Psoas muscle (tissue), 8 donors: ENCODE measurements around the gene MDH2. TPM values are rescaled to one million over a fixed set of nuclear protein-coding genes. Genes with fewer than 3 reads are reported as not detected.

Experiments used
- ATAC-seq, 4 donors: fragments of 200-7000 bp; cut with Tn5 transposase; one replicate each; pipeline ENCODE4 v1.9.1; 2020; ENCODE audit warnings: moderate library complexity in 3 of 4, mild to moderate bottlenecking in 2 of 4
- DNase-seq, 2 donors: peaks; one replicate each; pipeline ENCODE4 v3.0.0-alpha.2; 2020
- H3K27ac ChIP-seq: fragments of 200-600 bp; one replicate; pipeline ENCODE4 v1.8.0; 2022
- H3K27me3 ChIP-seq, 3 donors: fragments of 200-600 bp in 1 of 3; one replicate each; pipeline versions ENCODE4 v1.6.1 to v1.8.0; 2013 to 2022; ENCODE audit warnings: low read length in 2 of 3, mild to moderate bottlenecking in 2 of 3, moderate library complexity in 1 of 3; ENCODE audit not compliant: insufficient read depth in 3 of 3
- H3K36me3 ChIP-seq, 2 donors: fragments of 200-600 bp in 1 of 2; one replicate each; pipeline versions ENCODE4 v1.6.1 to v1.8.0; 2013 to 2022; ENCODE audit warnings: low read depth in 1 of 2, mild to moderate bottlenecking in 1 of 2, moderate library complexity in 1 of 2; ENCODE audit not compliant: insufficient read depth in 1 of 2
- H3K4me1 ChIP-seq: fragments of 200-600 bp; one replicate; pipeline ENCODE4 v1.8.0; 2022
- H3K4me3 ChIP-seq: fragments of 200-600 bp; one replicate; pipeline ENCODE4 v1.8.0; 2022; ENCODE audit warnings: mild to moderate bottlenecking
- H3K9me3 ChIP-seq: fragments of 200-600 bp; one replicate; pipeline ENCODE4 v1.8.0; 2022
- CTCF ChIP-seq: fragments of 200-600 bp; IDR thresholded peaks from one replicate; pipeline ENCODE4 v1.8.0; 2022; ENCODE audit warnings: antibody characterized with exemption
- WGBS, 3 donors: extraction: QIAGEN DNeasy Blood & Tissue Kit; methylation state at CpG; one replicate each; pipeline versions ENCODE4 v1.1.6 to v1.1.7; 2013; 5-methylcytosine and 5-hydroxymethylcytosine counted together
- intact Hi-C, 2 donors: fragments of 100-400 bp; cut with DNase I; formaldehyde crosslinking; loops; one replicate each; pipeline versions ENCODE4 v1.11.0 to v1.14.2; 2022
- polyA plus RNA-seq, 3 donors: library from polyadenylated mRNA; stranded (reverse); fragments of 200-250 nt; gene quantifications; one replicate each; pipeline ENCODE4 v1.2.3, GENCODE V29; 2013
- total RNA-seq, 4 donors: library from RNA; stranded (reverse); fragmentation: NEBNext Ultra II Directional in 2 of 4; extraction: Animal tissue kit (Norgen Biotek cat#: 25700) in 2 of 4; gene quantifications; one replicate each; pipeline versions ENCODE4 v1.2.1 to v1.2.4, GENCODE V29; 2021 to 2023
- donor health status: healthy with polysubstance abuse.
- donor health status: DM: no; HTN: no; CAD: no; lungs with moderate emphysema.
- donor health status: Bipolar disorder and iron deficiency.
- donor health status: healthy.
- donor health status: DM: yes; HTN: yes; CAD: no.
- donor health status: DM: no; HTN: no; CAD: no.
- donor health status: DM: no; HTN: no; CAD: no.
- donor health status: DM: yes; HTN: yes; CAD: no.

The MDH2 gene
- total and polyA plus RNA-seq, 7 donors = 385 to 621 (median 483) TPM

DNA sequence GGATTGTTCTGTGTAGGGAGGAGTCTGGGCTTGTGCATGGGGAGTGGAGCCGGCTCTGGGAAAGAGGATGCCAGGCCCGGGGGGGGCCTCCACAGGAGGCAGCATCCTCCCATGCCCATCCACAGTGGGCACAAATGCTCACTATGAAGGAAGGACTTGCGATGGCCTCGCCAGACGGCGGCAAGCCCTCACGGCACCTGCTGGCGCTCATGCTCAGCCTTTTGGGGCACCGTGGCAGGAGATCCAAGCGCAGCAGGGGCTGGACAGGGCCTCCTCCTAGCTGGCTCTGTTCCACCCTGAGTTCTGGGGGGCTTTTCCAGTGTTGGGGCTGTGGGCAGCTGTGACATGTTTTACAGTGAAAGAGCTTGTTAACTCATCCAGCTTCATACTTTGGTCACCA, 15.2 kb downstream of the MDH2 start:
- H3K9me3 ChIP-seq = no peaks in the 10 kb centered on the region
- no peak for ATAC-seq
- intact Hi-C loops = loop anchor here in 1 of 2 donors (10.0 kb wide), 1 partner anchor 62 kb away; no protein-coding TSS in a partner anchor
- no peak for TF ChIP-seq CTCF
- 89 to 96% (median 93%) methylated on average over 10 of the region's 10 CpGs for WGBS, 3 donors
- H3K4me1 ChIP-seq = peaks cover 23% of the 10 kb centered on the region
- no peak overlapping the region for H3K27ac ChIP-seq
- no peaks in the 10 kb centered on the region for H3K27me3 ChIP-seq
- no peak overlapping the region for H3K4me3 ChIP-seq
- peaks cover 17 to 99% of the 10 kb centered on the region in 2 donors for H3K36me3 ChIP-seq
- DNase-seq = no peak

DNA sequence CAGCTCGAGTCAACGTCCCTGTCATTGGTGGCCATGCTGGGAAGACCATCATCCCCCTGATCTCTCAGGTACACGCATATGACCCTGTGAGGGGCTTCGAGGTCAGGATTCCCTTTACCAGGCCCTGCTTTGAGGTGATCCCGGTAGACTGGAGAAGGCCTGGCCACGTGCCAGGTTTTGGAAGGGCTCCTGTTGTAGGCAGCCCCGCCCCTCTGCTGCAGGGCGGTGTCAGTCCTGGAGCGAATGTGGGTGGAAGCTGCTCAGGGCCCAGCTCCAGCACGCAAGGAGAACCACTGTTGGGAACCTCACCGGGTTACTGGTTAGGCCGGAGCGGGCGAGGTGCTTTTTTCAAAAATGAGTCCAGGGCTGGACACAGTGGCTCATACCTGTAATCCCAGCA, 15.6 kb downstream of the MDH2 start:
- Histone ChIP-seq H3K27ac (no peak overlapping the region), H3K4me1 (peaks cover 19% of the 10 kb centered on the region), H3K4me3 (no peak overlapping the region), H3K27me3 (no peaks in the 10 kb centered on the region), H3K36me3 (peaks cover 17 to 95% of the 10 kb centered on the region in 2 donors), H3K9me3 (no peaks in the 10 kb centered on the region)
- DNase-seq (no peak), ATAC-seq (no peak)
- intact Hi-C loops = loop anchor here in 1 of 2 donors (10.0 kb wide), 1 partner anchor 61 kb away; no protein-coding TSS in a partner anchor
- 74 to 82% (median 75%) methylated on average over 14 of the region's 14 CpGs for WGBS, 3 donors
- no peak for TF ChIP-seq CTCF

- DNase-seq (no peak), ATAC-seq (no peak)
- Histone ChIP-seq H3K4me1 (peaks cover 16% of the 10 kb centered on the region), H3K36me3 (peaks cover 14 to 86% of the 10 kb centered on the region in 2 donors), H3K9me3 (no peaks in the 10 kb centered on the region), H3K4me3 (no peak overlapping the region), H3K27ac (no peak overlapping the region), H3K27me3 (no peaks in the 10 kb centered on the region)
- 95 to 96% (median 96%) methylated on average over 24 of the region's 24 CpGs for WGBS, 3 donors
- TF ChIP-seq CTCF = no peak
- intact Hi-C loops = loop anchor here in 1 of 2 donors (10.0 kb wide), 1 partner anchor 60 kb away; no protein-coding TSS in a partner anchor
Measured at GRCh38 chr7:76064208-76064970, 16.5 kb downstream of the MDH2 start.

- WGBS, 3 donors = 92 to 93% (median 93%) methylated on average over 14 of the region's 14 CpGs
Measured at GRCh38 chr7:76065016-76065612, 17.2 kb downstream of the MDH2 start.

More at GRCh38 chr7:76065016-76065612, 17.2 kb downstream of the MDH2 start:
- no peaks in the 10 kb centered on the region for H3K27me3 ChIP-seq
- intact Hi-C loops = loop anchor here in 1 of 2 donors (10.0 kb wide), 1 partner anchor 60 kb away; no protein-coding TSS in a partner anchor
- no peak for TF ChIP-seq CTCF
- H3K36me3 ChIP-seq = peaks cover 14 to 79% of the 10 kb centered on the region in 2 donors
- H3K27ac ChIP-seq = no peak overlapping the region
- H3K4me3 ChIP-seq = no peak overlapping the region
- DNase-seq (no peak), ATAC-seq (no peak)
- H3K4me1 ChIP-seq = peaks cover 19% of the 10 kb centered on the region
- no peaks in the 10 kb centered on the region for H3K9me3 ChIP-seq
